GM18861 (cell line): ENCODE measurements around the gene BCAS1.

Experiments used
- ATAC-seq: cut with Tn5 transposase; IDR thresholded peaks from one replicate; pipeline ENCODE4 v1.9.1; 2021; ENCODE audit not compliant: unreplicated experiment

BCAS1 gene

GRCh38 chr20:54103762-54104600, 33.6 kb upstream of the BCAS1 start:
- no peak for ATAC-seq

GRCh38 chr20:54103067-54103761, 32.8 kb upstream of the BCAS1 start:
- peak; percentile 81 for ATAC-seq

GRCh38 chr20:54102543-54102942, 32.1 kb upstream of the BCAS1 start:
- no peak for ATAC-seq

- no peak for ATAC-seq
Measured at GRCh38 chr20:54100563-54100962, 30.2 kb upstream of the BCAS1 start.

- ATAC-seq, result no peak
Measured at GRCh38 chr20:54099894-54100293, 29.5 kb upstream of the BCAS1 start.

- ATAC-seq, result no peak
Measured at GRCh38 chr20:54098047-54098446, 27.7 kb upstream of the BCAS1 start.

GRCh38 chr20:54097236-54097529, 26.8 kb upstream of the BCAS1 start:
- no peak for ATAC-seq

- no peak for ATAC-seq
Measured at GRCh38 chr20:54095824-54096223, 25.4 kb upstream of the BCAS1 start.

- ATAC-seq, result no peak
Measured at GRCh38 chr20:54094268-54094580, 23.8 kb upstream of the BCAS1 start.

- ATAC-seq, result no peak
Measured at GRCh38 chr20:54093423-54094267, 23.3 kb upstream of the BCAS1 start.

- ATAC-seq, result no peak
Measured at GRCh38 chr20:54092021-54092420, 21.6 kb upstream of the BCAS1 start.

GRCh38 chr20:54091120-54091480, 20.7 kb upstream of the BCAS1 start:
- ATAC-seq, result no peak

GRCh38 chr20:54090230-54091119, 20.1 kb upstream of the BCAS1 start:
- ATAC-seq, result no peak

- no peak for ATAC-seq
Measured at GRCh38 chr20:54088430-54088829, 18.0 kb upstream of the BCAS1 start.

- ATAC-seq, result no peak
Measured at GRCh38 chr20:54086507-54087039, 16.2 kb upstream of the BCAS1 start.

- no peak for ATAC-seq
Measured at GRCh38 chr20:54085910-54086309, 15.5 kb upstream of the BCAS1 start.

- ATAC-seq, result no peak
Measured at GRCh38 chr20:54085425-54085824, 15.0 kb upstream of the BCAS1 start.

GRCh38 chr20:54084727-54085388, 14.5 kb upstream of the BCAS1 start:
- no peak for ATAC-seq

- ATAC-seq, result no peak
Measured at GRCh38 chr20:54084193-54084592, 13.8 kb upstream of the BCAS1 start.

- peak; percentile 70 for ATAC-seq
Measured at GRCh38 chr20:54083459-54083858, 13.1 kb upstream of the BCAS1 start.
